Right hindlimb (tissue), 1 donor: ENCODE measurements around the gene GOLGA8K.
"Not testable (repeated sequence)": the region's sequence is repeated elsewhere in the genome, so short reads cannot be mapped to it uniquely, and the experiment has no call there.

Experiments used
- DNase-seq: peaks from one replicate; pipeline ENCODE4 v3.0.0-alpha.2; 2018

The GOLGA8K gene

GRCh38 chr15:32352748-32353147 lies 50.3 kb downstream of the GOLGA8K start:
- not testable (repeated sequence) for DNase-seq

- DNase-seq, result not testable (repeated sequence)
These were observed 52.4 kb downstream of the GOLGA8K start for GRCh38 chr15:32350563-32351220.

GRCh38 chr15:32347037-32347436 lies 56.1 kb downstream of the GOLGA8K start:
- DNase-seq, result not testable (repeated sequence)

GRCh38 chr15:32345978-32346547 lies 57.0 kb downstream of the GOLGA8K start:
- DNase-seq, result not testable (repeated sequence)

GRCh38 chr15:32343921-32344320 lies 59.2 kb downstream of the GOLGA8K start:
- not testable (repeated sequence) for DNase-seq
